ENCODE measurements around the gene RAB39A. TPM values are rescaled to one million over a fixed set of nuclear protein-coding genes. Genes with fewer than 3 reads are reported as not detected.
"Not testable (repeated sequence)": the region's sequence is repeated elsewhere in the genome, so short reads cannot be mapped to it uniquely, and the experiment has no call there.

Gene RAB39A, protein sequence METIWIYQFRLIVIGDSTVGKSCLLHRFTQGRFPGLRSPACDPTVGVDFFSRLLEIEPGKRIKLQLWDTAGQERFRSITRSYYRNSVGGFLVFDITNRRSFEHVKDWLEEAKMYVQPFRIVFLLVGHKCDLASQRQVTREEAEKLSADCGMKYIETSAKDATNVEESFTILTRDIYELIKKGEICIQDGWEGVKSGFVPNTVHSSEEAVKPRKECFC
- total RNA-seq: 10 to 100 TPM in 1 of 2 donors, 1 to 10 TPM in 1; 4.2 to 27.2 TPM
- 1 to 10 TPM; 7.3 to 7.8 TPM for polyA plus RNA-seq (ENCODE audit: insufficient read length in 2 of 2)
- long read RNA-seq, donor 1, partial matches to known transcripts: 0 of 1 reads
- long read RNA-seq, donor 1, other reads (novel, unspliced or antisense): 0 of 1 reads
- long read RNA-seq, donor 2, partial matches to known transcripts: 0 of 2 reads
- long read RNA-seq, donor 2, other reads (novel, unspliced or antisense): 0 of 2 reads
- long read RNA-seq, donor 3, partial matches to known transcripts: 0 of 2 reads
- long read RNA-seq, donor 3, other reads (novel, unspliced or antisense): 0 of 2 reads
- long read RNA-seq, donor 4: 0 reads

DNA sequence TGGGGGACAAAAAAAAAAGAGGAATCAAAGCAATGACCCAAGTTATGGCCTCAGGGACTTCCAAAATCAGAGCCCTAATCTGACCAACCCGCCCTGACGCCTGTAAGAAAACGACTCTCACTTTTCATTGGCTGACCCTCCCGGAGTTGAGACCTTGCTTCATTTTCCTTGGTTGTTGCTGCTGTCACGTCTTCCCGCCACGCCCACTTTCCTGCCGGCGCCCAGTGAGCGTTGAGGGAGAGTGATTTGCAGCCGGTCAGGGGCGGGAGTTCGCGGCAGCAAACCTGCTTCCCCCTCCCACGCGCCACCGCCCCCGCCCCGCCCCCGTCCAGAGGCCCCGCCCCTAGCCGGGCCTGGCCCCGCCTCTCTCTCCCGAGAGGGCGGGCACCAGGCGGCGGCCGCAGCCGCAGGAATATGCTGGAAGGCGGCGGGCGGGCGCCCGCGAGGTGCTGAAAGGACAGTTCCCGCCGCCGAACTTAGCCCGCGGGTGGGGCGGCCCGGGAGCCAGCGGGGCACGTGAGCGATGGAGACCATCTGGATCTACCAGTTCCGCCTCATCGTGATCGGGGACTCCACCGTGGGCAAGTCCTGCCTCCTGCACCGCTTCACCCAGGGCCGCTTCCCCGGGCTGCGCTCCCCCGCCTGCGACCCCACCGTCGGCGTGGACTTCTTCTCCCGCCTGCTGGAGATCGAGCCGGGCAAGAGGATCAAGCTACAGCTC is at the start of gene RAB39A:
RAB39A (plus strand) TSS at position 403 of the 721 bp plus-strand sequence; CDS start at position 524, 121 bp downstream.
- Histone ChIP-seq H3K4me1 (ENCODE audit: control insufficient read depth, insufficient read depth, low read length) (peaks cover 15% of the 10 kb centered on the region), H3K27me3 (ENCODE audit: control insufficient read depth, insufficient read depth, low read length) (peaks cover 4% of the 10 kb centered on the region), H3K36me3 (ENCODE audit: control insufficient read depth, insufficient read depth, low read length) (no peaks in the 10 kb centered on the region), H3K4me3 (ENCODE audit: low read depth, low read length) (peak within 1 kb of the TSS; percentile 73), H3K9me3 (ENCODE audit: control insufficient read depth, insufficient read depth, low read length) (no peaks in the 10 kb centered on the region), H3K27ac (ENCODE audit: low read depth, low read length) (peak within 1 kb of the TSS; percentile 69)
- peak; percentile 81 to 99 (median 94) for DNase-seq (ENCODE audit: low read depth in 4 of 6, low spot score in 6 of 6)
- 0% methylated on average over 45 of the region's 61 CpGs for WGBS (ENCODE audit: insufficient coverage)

DNA sequence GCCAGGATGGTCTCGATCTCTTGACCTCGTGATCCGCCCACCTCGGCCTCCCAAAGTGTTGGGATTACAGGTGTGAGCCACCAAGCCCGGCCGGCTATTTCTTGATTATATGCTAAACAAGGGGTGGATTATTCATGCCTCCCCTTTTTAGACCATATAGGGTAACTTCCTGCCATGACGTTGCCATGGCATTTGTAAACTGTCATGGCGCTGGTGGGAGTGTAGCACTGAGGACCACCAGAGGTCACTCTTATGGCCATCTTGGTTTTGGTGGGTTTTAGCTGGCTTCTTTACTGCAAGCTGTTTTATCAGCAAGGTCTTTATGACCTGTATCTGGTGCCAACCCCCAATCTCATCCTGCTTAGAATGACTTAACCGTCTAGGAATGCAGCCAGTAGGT is 46.8 kb upstream of the RAB39A start:
- H3K4me1 ChIP-seq (ENCODE audit: control insufficient read depth, insufficient read depth, low read length); H3K27me3 ChIP-seq (ENCODE audit: control insufficient read depth, insufficient read depth, low read length); H3K4me3 ChIP-seq (ENCODE audit: low read depth, low read length); H3K36me3 ChIP-seq (ENCODE audit: control insufficient read depth, insufficient read depth, low read length); H3K27ac ChIP-seq (ENCODE audit: low read depth, low read length); H3K9me3 ChIP-seq (ENCODE audit: control insufficient read depth, insufficient read depth, low read length); DNase-seq (ENCODE audit: low read depth in 4 of 6, low spot score in 6 of 6): not testable (repeated sequence)
- WGBS (ENCODE audit: insufficient coverage): 90% methylated on average over 1 of the region's 9 CpGs

DNA sequence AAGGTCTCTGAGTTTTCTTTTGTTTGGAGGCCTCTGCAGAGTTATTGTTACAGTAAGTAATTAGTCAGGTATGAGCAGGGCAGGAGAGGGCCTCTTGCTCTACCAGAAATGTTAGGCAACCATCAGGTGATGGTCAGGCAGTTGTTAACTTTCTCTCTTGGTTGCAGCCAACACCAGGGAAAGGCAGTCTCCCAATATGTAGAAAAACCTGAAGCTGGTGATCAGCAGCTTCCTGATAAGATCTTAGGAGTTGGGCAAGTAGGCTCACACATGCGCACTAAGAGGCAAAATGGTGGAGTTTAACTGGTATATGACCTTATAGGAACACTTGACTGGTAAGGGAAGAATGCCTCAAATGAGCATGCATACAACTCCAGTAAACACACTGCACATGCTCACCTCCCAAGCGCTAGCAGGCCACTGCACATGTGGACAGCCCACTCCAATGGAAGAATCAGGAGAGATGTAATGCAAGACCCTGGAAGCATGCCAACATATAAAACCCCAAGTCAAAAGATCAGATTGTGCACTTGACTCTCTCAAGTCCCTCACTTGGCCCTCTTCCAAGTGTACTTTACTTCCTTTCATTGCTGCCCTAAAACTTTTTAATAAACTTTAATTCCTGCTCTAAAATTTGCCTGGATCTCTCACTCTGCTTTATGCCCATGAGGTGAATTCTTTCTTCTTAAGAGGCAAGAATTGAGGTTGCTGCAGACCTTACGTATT is 46.0 kb upstream of the RAB39A start:
- Histone ChIP-seq H3K4me3 (ENCODE audit: low read depth, low read length) (no peak overlapping the region), H3K36me3 (ENCODE audit: control insufficient read depth, insufficient read depth, low read length) (no peaks in the 10 kb centered on the region), H3K27me3 (ENCODE audit: control insufficient read depth, insufficient read depth, low read length) (no peaks in the 10 kb centered on the region), H3K27ac (ENCODE audit: low read depth, low read length) (no peak overlapping the region), H3K4me1 (ENCODE audit: control insufficient read depth, insufficient read depth, low read length) (no peaks in the 10 kb centered on the region), H3K9me3 (ENCODE audit: control insufficient read depth, insufficient read depth, low read length) (no peaks in the 10 kb centered on the region)
- no peak for DNase-seq (ENCODE audit: low read depth in 4 of 6, low spot score in 6 of 6)
- WGBS (ENCODE audit: insufficient coverage): 100% methylated on average over 1 of the region's 3 CpGs

DNA sequence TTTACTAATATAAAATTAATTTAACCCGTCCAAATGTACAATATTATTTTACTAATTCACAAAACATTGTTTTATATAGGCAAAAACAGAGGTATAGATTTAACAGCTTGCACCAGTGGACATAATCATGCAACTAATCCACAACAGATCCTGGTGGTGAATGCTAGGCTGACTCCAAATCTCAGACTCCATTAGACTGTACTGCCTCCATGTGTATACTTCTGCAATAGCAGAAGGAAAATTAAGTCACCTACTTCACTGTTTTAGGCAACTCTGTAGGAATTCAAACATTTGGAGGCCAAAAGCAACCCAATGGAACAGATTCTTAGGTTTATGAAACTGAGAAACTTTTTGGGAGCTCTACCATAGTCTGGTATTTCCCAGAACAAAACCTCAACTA is 30.0 kb upstream of the RAB39A start:
- H3K36me3 ChIP-seq (ENCODE audit: control insufficient read depth, insufficient read depth, low read length): no peaks in the 10 kb centered on the region
- no peaks in the 10 kb centered on the region for H3K27me3 ChIP-seq (ENCODE audit: control insufficient read depth, insufficient read depth, low read length)
- H3K4me1 ChIP-seq (ENCODE audit: control insufficient read depth, insufficient read depth, low read length): no peaks in the 10 kb centered on the region
- no peak overlapping the region for H3K27ac ChIP-seq (ENCODE audit: low read depth, low read length)
- no CpG with 5 or more reads among the region's 1 CpG for WGBS (ENCODE audit: insufficient coverage)
- no peak overlapping the region for H3K4me3 ChIP-seq (ENCODE audit: low read depth, low read length)
- peak in 2 of 6 donors; percentile 34 to 61 for DNase-seq (ENCODE audit: low read depth in 4 of 6, low spot score in 6 of 6)
- no peaks in the 10 kb centered on the region for H3K9me3 ChIP-seq (ENCODE audit: control insufficient read depth, insufficient read depth, low read length)

DNA sequence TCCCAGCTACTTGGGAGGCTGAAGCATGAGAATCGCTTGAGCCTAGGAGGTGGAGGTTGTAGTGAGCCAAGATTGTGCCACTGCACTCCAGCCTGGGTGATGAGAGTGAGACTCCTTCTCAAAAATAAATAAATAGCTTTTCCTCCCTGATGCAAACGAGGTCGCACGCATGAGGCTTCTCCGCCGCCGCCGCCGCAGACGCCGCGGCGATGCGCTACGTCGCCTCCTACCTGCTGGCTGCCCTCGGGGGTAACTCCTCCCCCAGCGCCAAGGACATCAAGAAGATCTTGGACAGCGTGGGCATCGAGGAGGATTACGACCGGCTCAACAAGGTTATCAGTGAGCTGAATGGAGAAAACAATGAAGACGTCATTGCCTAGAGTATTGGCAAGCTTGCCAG is 20.0 kb upstream of the RAB39A start:
- WGBS (ENCODE audit: insufficient coverage): 84% methylated on average over 22 of the region's 23 CpGs

DNA sequence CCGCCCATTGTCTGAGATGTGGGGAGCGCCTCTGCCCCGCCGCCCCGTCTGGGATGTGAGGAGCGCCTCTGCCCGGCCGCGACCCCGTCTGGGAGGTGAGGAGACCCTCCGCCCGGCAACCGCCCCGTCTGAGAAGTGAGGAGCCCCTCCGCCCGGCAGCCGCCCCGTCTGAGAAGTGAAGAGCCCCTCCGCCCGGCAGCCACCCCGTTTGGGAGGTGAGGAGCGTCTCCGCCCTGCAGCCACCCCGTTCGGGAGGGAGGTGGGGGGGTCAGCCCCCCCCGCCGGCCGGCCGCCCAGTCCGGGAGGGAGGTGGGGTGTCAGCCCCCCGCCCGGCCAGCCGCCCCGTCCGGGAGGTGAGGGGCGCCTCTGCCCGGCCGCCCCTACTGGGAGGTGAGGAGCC is 15.8 kb upstream of the RAB39A start:
- H3K27ac ChIP-seq (ENCODE audit: low read depth, low read length); H3K27me3 ChIP-seq (ENCODE audit: control insufficient read depth, insufficient read depth, low read length); H3K9me3 ChIP-seq (ENCODE audit: control insufficient read depth, insufficient read depth, low read length); H3K36me3 ChIP-seq (ENCODE audit: control insufficient read depth, insufficient read depth, low read length); DNase-seq (ENCODE audit: low read depth in 4 of 6, low spot score in 6 of 6); H3K4me3 ChIP-seq (ENCODE audit: low read depth, low read length); H3K4me1 ChIP-seq (ENCODE audit: control insufficient read depth, insufficient read depth, low read length): not testable (repeated sequence)
- WGBS (ENCODE audit: insufficient coverage): 96% methylated on average over 19 of the region's 38 CpGs

More for the DNA sequence above, 20.0 kb upstream of the RAB39A start:
- no peak for DNase-seq (ENCODE audit: low read depth in 4 of 6, low spot score in 6 of 6)
- H3K27me3 ChIP-seq (ENCODE audit: control insufficient read depth, insufficient read depth, low read length): no peaks in the 10 kb centered on the region
- H3K36me3 ChIP-seq (ENCODE audit: control insufficient read depth, insufficient read depth, low read length): no peaks in the 10 kb centered on the region
- no peak overlapping the region for H3K4me3 ChIP-seq (ENCODE audit: low read depth, low read length)
- H3K9me3 ChIP-seq (ENCODE audit: control insufficient read depth, insufficient read depth, low read length): no peaks in the 10 kb centered on the region
- H3K27ac ChIP-seq (ENCODE audit: low read depth, low read length): no peak overlapping the region
- H3K4me1 ChIP-seq (ENCODE audit: control insufficient read depth, insufficient read depth, low read length): no peaks in the 10 kb centered on the region

DNA sequence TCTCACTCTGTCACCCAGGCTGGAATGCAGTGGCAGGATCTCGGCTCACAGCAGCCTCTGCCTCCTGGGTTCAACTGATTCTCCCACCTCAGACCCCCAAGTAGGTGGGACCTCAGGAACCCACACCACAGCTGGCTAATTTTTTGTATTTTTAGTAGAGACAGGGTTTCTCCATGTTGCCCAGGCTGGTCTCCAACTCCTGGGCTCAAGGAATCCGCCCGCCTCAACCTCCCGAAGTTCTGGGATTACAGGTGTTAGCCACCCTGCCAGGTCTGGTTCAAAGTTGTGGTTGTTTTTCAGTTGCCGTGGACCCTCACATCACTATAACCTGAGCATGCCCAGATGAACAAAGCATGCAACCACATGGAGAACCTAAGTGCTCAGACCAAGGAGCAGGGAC is 13.0 kb upstream of the RAB39A start:
- DNase-seq (ENCODE audit: low read depth in 4 of 6, low spot score in 6 of 6): no peak
- H3K4me3 ChIP-seq (ENCODE audit: low read depth, low read length): no peak overlapping the region
- no peak overlapping the region for H3K27ac ChIP-seq (ENCODE audit: low read depth, low read length)
- H3K36me3 ChIP-seq (ENCODE audit: control insufficient read depth, insufficient read depth, low read length): no peaks in the 10 kb centered on the region
- 93% methylated on average over 4 of the region's 5 CpGs for WGBS (ENCODE audit: insufficient coverage)
- H3K4me1 ChIP-seq (ENCODE audit: control insufficient read depth, insufficient read depth, low read length): no peaks in the 10 kb centered on the region
- H3K27me3 ChIP-seq (ENCODE audit: control insufficient read depth, insufficient read depth, low read length): no peaks in the 10 kb centered on the region
- no peaks in the 10 kb centered on the region for H3K9me3 ChIP-seq (ENCODE audit: control insufficient read depth, insufficient read depth, low read length)

DNA sequence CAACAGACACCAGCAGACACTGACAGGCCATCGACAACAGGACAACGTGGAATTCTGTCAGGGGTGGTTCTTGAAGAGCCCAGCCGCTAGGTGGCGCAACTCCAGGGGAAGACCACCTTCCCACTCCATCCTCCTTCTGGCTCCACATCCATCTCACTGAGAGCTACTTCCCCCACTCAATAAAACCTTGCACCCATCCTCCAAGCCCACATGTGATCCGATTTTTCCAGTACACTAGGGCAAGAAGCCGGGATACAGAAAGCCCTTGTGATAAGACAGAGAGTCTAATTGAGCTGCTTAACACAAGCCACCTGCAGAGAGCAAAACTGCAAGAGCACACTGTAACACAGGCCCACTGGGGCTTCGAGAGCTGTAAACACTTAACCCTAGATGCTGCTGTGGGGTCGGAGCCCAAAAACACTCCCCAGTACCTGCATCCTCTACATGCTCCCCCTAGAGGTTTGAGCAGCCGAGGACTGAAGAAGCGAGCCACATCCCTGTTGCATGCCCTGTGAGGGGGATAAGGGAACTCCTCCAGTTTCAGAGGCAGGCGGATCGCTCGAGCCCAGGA is 11.5 kb upstream of the RAB39A start:
- H3K9me3 ChIP-seq (ENCODE audit: control insufficient read depth, insufficient read depth, low read length): no peaks in the 10 kb centered on the region
- no peaks in the 10 kb centered on the region for H3K4me1 ChIP-seq (ENCODE audit: control insufficient read depth, insufficient read depth, low read length)
- H3K4me3 ChIP-seq (ENCODE audit: low read depth, low read length): no peak overlapping the region
- no peak overlapping the region for H3K27ac ChIP-seq (ENCODE audit: low read depth, low read length)
- H3K27me3 ChIP-seq (ENCODE audit: control insufficient read depth, insufficient read depth, low read length): no peaks in the 10 kb centered on the region
- H3K36me3 ChIP-seq (ENCODE audit: control insufficient read depth, insufficient read depth, low read length): no peaks in the 10 kb centered on the region
- WGBS (ENCODE audit: insufficient coverage): 27% methylated on average over 8 of the region's 13 CpGs
- peak in 1 of 6 donors; percentile 21 for DNase-seq (ENCODE audit: low read depth in 4 of 6, low spot score in 6 of 6)

DNA sequence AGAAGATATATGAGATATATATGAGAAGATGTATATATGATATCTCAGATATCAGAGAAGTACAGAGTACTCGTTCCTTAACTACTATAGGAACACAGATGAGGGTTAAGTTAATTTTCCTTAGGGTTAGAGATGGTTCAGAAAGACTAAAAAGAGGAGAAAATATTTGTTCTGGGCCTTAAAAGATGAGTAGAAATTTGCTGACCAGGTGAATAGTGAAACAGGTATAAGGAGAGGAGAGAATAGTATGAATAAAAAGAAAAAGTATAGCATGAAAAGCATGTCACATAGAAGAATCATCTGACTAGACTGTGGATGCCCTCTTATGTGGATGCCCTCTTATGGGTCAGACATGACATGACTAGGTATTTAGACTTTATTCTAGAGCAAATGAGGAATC is 6.3 kb upstream of the RAB39A start:
- H3K27ac ChIP-seq (ENCODE audit: low read depth, low read length): no peak overlapping the region
- no peak overlapping the region for H3K4me3 ChIP-seq (ENCODE audit: low read depth, low read length)
- H3K36me3 ChIP-seq (ENCODE audit: control insufficient read depth, insufficient read depth, low read length): no peaks in the 10 kb centered on the region
- H3K27me3 ChIP-seq (ENCODE audit: control insufficient read depth, insufficient read depth, low read length): peaks cover 2% of the 10 kb centered on the region
- no peak for DNase-seq (ENCODE audit: low read depth in 4 of 6, low spot score in 6 of 6)
- H3K9me3 ChIP-seq (ENCODE audit: control insufficient read depth, insufficient read depth, low read length): no peaks in the 10 kb centered on the region
- no peaks in the 10 kb centered on the region for H3K4me1 ChIP-seq (ENCODE audit: control insufficient read depth, insufficient read depth, low read length)
- no CpG with 5 or more reads among the region's 1 CpG for WGBS (ENCODE audit: insufficient coverage)

Measured in spinal cord (tissue), 10 donors.